ENCODE results near the gene DAZAP1.

Gene DAZAP1

DNA sequence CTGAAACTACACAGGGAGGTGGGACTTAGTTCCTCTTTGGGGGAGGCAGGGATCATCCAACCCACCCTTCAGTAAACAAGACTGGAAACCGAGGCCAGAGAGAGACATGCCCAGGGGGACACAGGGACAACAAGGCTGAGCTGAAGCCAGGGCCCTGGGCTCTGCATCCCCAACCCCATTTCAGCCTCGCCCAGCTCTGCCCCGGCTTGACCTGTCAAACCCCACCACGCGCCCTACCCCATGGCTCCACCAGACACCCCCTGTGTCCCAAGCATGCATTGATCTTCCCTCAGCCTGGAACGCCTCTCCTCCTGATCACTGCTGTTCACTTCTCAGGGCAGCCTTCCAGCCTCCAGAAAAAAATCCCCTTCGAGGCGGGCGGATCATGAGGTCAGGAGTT, 40.6 kb downstream of the DAZAP1 start:
- ChIA-PET POLR2A (interaction anchor here (0.7 to 1.3 kb wide), 2 partner anchors 33 to 179 kb away, joined by 3 to 6 read pairs; partner anchors contain the start of gene CIRBP), CTCF (no interaction called here)
- DNase-seq (ENCODE audit: extremely low spot score) = no peak
- TF ChIP-seq BHLHE40 (IDR thresholded peaks at IDR 0.05; ENCODE audit: borderline replicate concordance) (no peak), ARNT (IDR thresholded peaks at IDR 0.05) (no peak), HDGF (IDR thresholded peaks at IDR 0.05; ENCODE audit: borderline replicate concordance) (no peak), FOXK2 (IDR thresholded peaks at IDR 0.05) (no peak), CTBP1 (IDR thresholded peaks at IDR 0.05; ENCODE audit: borderline replicate concordance) (no peak), FOXA1 (IDR thresholded peaks at IDR 0.05) (no peak), SUZ12 (IDR thresholded peaks at IDR 0.05) (no peak), TARDBP (IDR thresholded peaks at IDR 0.05) (no peak), ELF4 (IDR thresholded peaks at IDR 0.05) (no peak), LEF1 (IDR thresholded peaks at IDR 0.05; ENCODE audit: borderline replicate concordance) (no peak), FOXM1 (IDR thresholded peaks at IDR 0.05; ENCODE audit: borderline replicate concordance) (no peak), NFRKB (IDR thresholded peaks at IDR 0.05) (no peak), SP1 (IDR thresholded peaks at IDR 0.05) (no peak)

DNA sequence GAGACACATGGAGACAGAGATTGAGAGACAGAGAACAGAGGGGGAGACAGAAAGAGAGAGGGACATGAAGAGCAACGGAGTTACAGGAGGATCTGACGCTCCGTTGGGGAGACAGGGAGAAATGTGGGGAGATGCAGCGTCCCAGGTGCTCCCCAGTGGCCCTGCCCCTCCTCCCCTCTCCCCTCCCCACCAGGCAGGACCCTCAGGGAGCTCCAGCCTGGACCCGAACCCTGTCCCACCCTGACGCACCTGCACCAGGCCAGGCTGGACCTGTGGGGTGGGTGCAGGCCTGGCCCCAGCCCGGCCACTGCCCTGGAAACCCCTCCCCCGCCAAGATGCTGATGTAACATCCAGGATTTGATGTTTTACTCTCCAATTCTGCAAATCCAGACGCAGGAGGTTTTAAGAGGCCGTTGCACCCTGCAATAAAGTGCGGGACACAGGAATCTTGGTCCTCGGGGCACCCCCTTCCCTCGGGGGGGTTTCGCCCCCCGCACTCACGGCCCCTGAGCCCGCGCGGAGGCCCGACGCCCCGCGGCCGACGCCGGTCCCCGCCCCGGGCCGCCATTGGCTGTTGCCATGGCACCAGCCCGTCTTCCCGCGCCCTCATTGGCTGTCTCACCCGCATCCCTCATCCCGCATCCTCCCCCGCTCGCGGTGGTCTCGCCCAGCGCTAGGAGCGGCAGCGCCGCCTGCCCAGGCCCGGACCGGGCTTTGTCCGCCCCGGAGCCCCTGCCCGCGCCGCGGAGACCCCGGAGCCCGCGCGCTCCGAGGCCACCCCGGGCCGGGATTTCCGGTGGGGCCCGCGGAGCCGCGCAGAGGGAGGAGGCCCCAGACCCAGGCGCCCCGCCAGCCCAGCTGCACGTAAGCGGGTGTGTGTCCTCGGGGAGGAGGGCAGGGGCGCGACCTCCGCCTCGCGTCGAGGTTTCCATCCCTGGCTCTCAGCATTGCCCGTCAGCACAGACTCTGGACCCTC, 42.4 kb downstream of the DAZAP1 start, which contains the start of gene APC2:
Gene APC2 (plus strand): TSS at position 655 of the 976 bp plus-strand sequence. CDS start 2,881 bp downstream, outside the sequence.
- POLR2A ChIA-PET = no interaction called here
- CTCF ChIA-PET = interaction anchor here (0.5 kb wide), 1 partner anchor 97 kb away, joined by 4 read pairs; no protein-coding TSS in a partner anchor

GRCh38 chr19:1450735-1451731, 43.6 kb downstream of the DAZAP1 start:
- TF ChIP-seq HDGF (IDR thresholded peaks at IDR 0.05; ENCODE audit: borderline replicate concordance) = no peak
- no peak for TF ChIP-seq BHLHE40 (IDR thresholded peaks at IDR 0.05; ENCODE audit: borderline replicate concordance)
- TF ChIP-seq FOXM1 (IDR thresholded peaks at IDR 0.05; ENCODE audit: borderline replicate concordance) = no peak
- no peak for TF ChIP-seq NFRKB (IDR thresholded peaks at IDR 0.05)
- TF ChIP-seq PKNOX1 (IDR thresholded peaks at IDR 0.05) = no peak
- no peak for TF ChIP-seq L3MBTL2 (conservative IDR thresholded peaks at IDR 0.05)
- no peak for TF ChIP-seq SUZ12 (IDR thresholded peaks at IDR 0.05)
- TF ChIP-seq ZNF384 (IDR thresholded peaks at IDR 0.05) = no peak
- no peak for DNase-seq (ENCODE audit: extremely low spot score)
- CTCF ChIA-PET = interaction anchor here (0.8 kb wide), 1 partner anchor 207 kb away, joined by 4 read pairs; no protein-coding TSS in a partner anchor
- POLR2A ChIA-PET = no interaction called here

More for the DNA sequence above, 42.4 kb downstream of the DAZAP1 start, which contains the start of gene APC2:
- TF ChIP-seq PKNOX1 (IDR thresholded peaks at IDR 0.05) (no peak), ELF4 (IDR thresholded peaks at IDR 0.05) (no peak), FOXM1 (IDR thresholded peaks at IDR 0.05; ENCODE audit: borderline replicate concordance) (no peak), NFRKB (IDR thresholded peaks at IDR 0.05) (no peak), SP1 (IDR thresholded peaks at IDR 0.05) (no peak), SUZ12 (IDR thresholded peaks at IDR 0.05) (no peak), L3MBTL2 (conservative IDR thresholded peaks at IDR 0.05) (no peak), BHLHE40 (IDR thresholded peaks at IDR 0.05; ENCODE audit: borderline replicate concordance) (no peak), LEF1 (IDR thresholded peaks at IDR 0.05; ENCODE audit: borderline replicate concordance) (no peak), CTBP1 (IDR thresholded peaks at IDR 0.05; ENCODE audit: borderline replicate concordance) (no peak), ZNF384 (IDR thresholded peaks at IDR 0.05) (no peak), FOXA1 (IDR thresholded peaks at IDR 0.05) (no peak), FOXK2 (IDR thresholded peaks at IDR 0.05) (no peak)
- DNase-seq (ENCODE audit: extremely low spot score) = peak; percentile 78

- TF ChIP-seq FOXM1 (IDR thresholded peaks at IDR 0.05; ENCODE audit: borderline replicate concordance) (no peak), TARDBP (IDR thresholded peaks at IDR 0.05) (no peak), SUZ12 (IDR thresholded peaks at IDR 0.05) (no peak), FOXA1 (IDR thresholded peaks at IDR 0.05) (no peak), LEF1 (IDR thresholded peaks at IDR 0.05; ENCODE audit: borderline replicate concordance) (no peak), BHLHE40 (IDR thresholded peaks at IDR 0.05; ENCODE audit: borderline replicate concordance) (no peak), NFRKB (IDR thresholded peaks at IDR 0.05) (no peak), PKNOX1 (IDR thresholded peaks at IDR 0.05) (no peak), L3MBTL2 (conservative IDR thresholded peaks at IDR 0.05) (no peak), HDGF (IDR thresholded peaks at IDR 0.05; ENCODE audit: borderline replicate concordance) (no peak), ZNF384 (IDR thresholded peaks at IDR 0.05) (no peak), FOXK2 (IDR thresholded peaks at IDR 0.05) (no peak), ARNT (IDR thresholded peaks at IDR 0.05) (no peak), SP1 (IDR thresholded peaks at IDR 0.05) (no peak), ELF4 (IDR thresholded peaks at IDR 0.05) (no peak), CTBP1 (IDR thresholded peaks at IDR 0.05; ENCODE audit: borderline replicate concordance) (no peak)
- CTCF ChIA-PET = no interaction called here
- POLR2A ChIA-PET = interaction anchor here (0.7 to 1.9 kb wide), 3 partner anchors 8 to 183 kb away, joined by 3 to 6 read pairs (median 4); partner anchors contain the start of gene CIRBP
- DNase-seq (ENCODE audit: extremely low spot score) = no peak
These were observed 44.8 kb downstream of the DAZAP1 start for GRCh38 chr19:1451916-1452801.

All from HEK293T (cell line).